A673 (cell line): ENCODE results near the gene INAVA.

ENCODE experiments used
- CTCF ChIP-seq: fragments of 300-800, 200-600 bp; sonication (generic); conservative IDR thresholded peaks from 2 replicates; pipeline ENCODE4 v1.5.1; 2017; ENCODE audit warnings: low read depth, mild to moderate bottlenecking, antibody characterized with exemption, low read length, moderate library complexity, mixed read lengths
- EZH2 ChIP-seq: fragments of 200-600 bp; sonication (generic); IDR thresholded peaks from 2 replicates; pipeline ENCODE4 v1.6.1; 2017; ENCODE audit warnings: borderline replicate concordance, low read depth, mild to moderate bottlenecking, mixed read lengths, antibody characterized with exemption, low read length; ENCODE audit not compliant: poor library complexity, severe bottlenecking

GRCh38 chr1:200887036-200887435, 7.7 kb upstream of the INAVA start:
- TF ChIP-seq CTCF (no peak), EZH2 (no peak)
